Gastroesophageal sphincter (tissue), 4 donors: Measurements from ENCODE around the gene MED25. TPM values are rescaled to one million over a fixed set of nuclear protein-coding genes. Genes with fewer than 3 reads are reported as not detected.

Experiments
- ATAC-seq: fragments of 150-250 bp; one replicate; pipeline ENCODE4 v1.9.1; 2016; ENCODE audit warnings: mild to moderate bottlenecking, moderate library complexity
- H3K27ac ChIP-seq, 4 donors: fragments of 200-600 bp; sonication (generic) in 3 of 4; 1 replicate in 3 of 4; 2 replicates in 1 of 4; pipeline ENCODE4 v1.5.1; 2016 to 2019
- H3K27me3 ChIP-seq: fragments of 200-600 bp; sonication (generic); one replicate; pipeline ENCODE4 v1.5.1; 2019
- H3K36me3 ChIP-seq, 2 donors: fragments of 200-600 bp; sonication (generic); one replicate each; pipeline ENCODE4 v1.5.1; 2019; ENCODE audit warnings: control low read depth in 1 of 2
- H3K4me1 ChIP-seq, 3 donors: fragments of 200-600 bp; sonication (generic); 1 replicate in 2 of 3; 2 replicates in 1 of 3; pipeline ENCODE4 v1.5.1; 2016 to 2019; ENCODE audit warnings: control low read depth in 2 of 3
- H3K4me3 ChIP-seq, 2 donors: fragments of 200-600 bp; sonication (generic); one replicate each; pipeline ENCODE4 v1.5.1; 2019; ENCODE audit warnings: mild to moderate bottlenecking in 1 of 2, moderate library complexity in 1 of 2
- H3K9me3 ChIP-seq, 3 donors: fragments of 200-600 bp; sonication (generic); one replicate each; pipeline ENCODE4 v1.5.1; 2017 to 2019; ENCODE audit warnings: control low read depth in 2 of 3
- CTCF ChIP-seq, 4 experiments: fragments of 200-600 bp in 2 of 4; fragments of 450-650 bp in 2 of 4; sonication (generic) in 1 of 4; IDR thresholded peaks; one replicate each; pipeline ENCODE4 v1.5.1; 2017 to 2019; ENCODE audit warnings: antibody characterized with exemption in 4 of 4, mild to moderate bottlenecking in 2 of 4, moderate library complexity in 2 of 4
- EP300 ChIP-seq: sonication (generic); formaldehyde crosslinking; IDR thresholded peaks from one replicate; pipeline ENCODE4 v1.6.1; 2017; ENCODE audit warnings: antibody characterized with exemption, mild to moderate bottlenecking
- POLR2A ChIP-seq, 2 donors: fragments of 450-650 bp; IDR thresholded peaks; one replicate each; pipeline ENCODE4 v1.6.1; 2017; ENCODE audit warnings: antibody characterized with exemption in 2 of 2, mild to moderate bottlenecking in 2 of 2, moderate library complexity in 1 of 2
- POLR2AphosphoS5 ChIP-seq: sonication (generic); formaldehyde crosslinking; IDR thresholded peaks from one replicate; pipeline ENCODE4 v1.6.1; 2017; ENCODE audit warnings: antibody characterized with exemption
- WGBS, 2 donors: methylation state at CpG; one replicate each; pipeline ENCODE4 v1.1.5; 2018; ENCODE audit warnings: low coverage in 1 of 2; 5-methylcytosine and 5-hydroxymethylcytosine counted together
- total RNA-seq, 4 donors: library from RNA; depleted of rRNA; stranded (reverse); fragments of >200 nt; gene quantifications; one replicate each; pipeline ENCODE4 v1.1.0, GENCODE V29; 2016

MED25 gene
- total RNA-seq, 4 donors from 2014 or later = 26.7 to 36.1 (median 28.7) TPM

GRCh38 chr19:49773663-49774350 lies 44.3 kb upstream of the MED25 start:
- TF ChIP-seq CTCF (IDR thresholded peaks at IDR 0.05) (no peak), POLR2AphosphoS5 (no peak), EP300 (no peak), POLR2A (IDR thresholded peaks at IDR 0.05) (no peak)
- 81 to 88% methylated on average over 4 to 5 of the region's 8 CpGs for WGBS, 2 donors

GRCh38 chr19:49774969-49775368 lies 43.1 kb upstream of the MED25 start:
- peaks cover 0 to 28% of the 10 kb centered on the region in 2 donors for H3K36me3 ChIP-seq
- peaks cover 0 to 29% (median 0%) of the 10 kb centered on the region in 3 donors for H3K4me1 ChIP-seq
- ATAC-seq = no peak
- no peaks in the 10 kb centered on the region for H3K9me3 ChIP-seq
- no peak overlapping the region for H3K27ac ChIP-seq
- no peak overlapping the region for H3K4me3 ChIP-seq
- 94 to 100% methylated on average over 2 to 8 of the region's 8 CpGs for WGBS, 2 donors
- no peaks in the 10 kb centered on the region for H3K27me3 ChIP-seq
- TF ChIP-seq POLR2AphosphoS5 = no peak
- TF ChIP-seq EP300 = no peak
- TF ChIP-seq POLR2A (IDR thresholded peaks at IDR 0.05) = no peak
- no peak for TF ChIP-seq CTCF (IDR thresholded peaks at IDR 0.05)

More at GRCh38 chr19:49773663-49774350, 44.3 kb upstream of the MED25 start:
- no peak for ATAC-seq
- H3K27ac ChIP-seq = no peak overlapping the region
- H3K9me3 ChIP-seq = no peaks in the 10 kb centered on the region
- no peaks in the 10 kb centered on the region for H3K27me3 ChIP-seq
- peaks cover 0 to 28% of the 10 kb centered on the region in 2 donors for H3K36me3 ChIP-seq
- H3K4me1 ChIP-seq = peaks cover 0 to 40% (median 7%) of the 10 kb centered on the region in 3 donors
- H3K4me3 ChIP-seq = no peak overlapping the region

GRCh38 chr19:49775742-49776370 lies 42.2 kb upstream of the MED25 start:
- Histone ChIP-seq H3K36me3 (peaks cover 0 to 31% of the 10 kb centered on the region in 2 donors), H3K9me3 (no peaks in the 10 kb centered on the region), H3K27me3 (no peaks in the 10 kb centered on the region), H3K27ac (no peak overlapping the region), H3K4me1 (peaks cover 0 to 21% (median 0%) of the 10 kb centered on the region in 3 donors), H3K4me3 (no peak overlapping the region)
- WGBS, 2 donors = 86 to 91% methylated on average over 6 to 17 of the region's 20 CpGs
- no peak for ATAC-seq
- TF ChIP-seq CTCF (IDR thresholded peaks at IDR 0.05) (no peak), POLR2AphosphoS5 (no peak), EP300 (no peak), POLR2A (IDR thresholded peaks at IDR 0.05) (no peak)

GRCh38 chr19:49776371-49776764 lies 41.7 kb upstream of the MED25 start:
- TF ChIP-seq POLR2A (IDR thresholded peaks at IDR 0.05) (no peak), POLR2AphosphoS5 (no peak), EP300 (no peak), CTCF (IDR thresholded peaks at IDR 0.05) (no peak)
- Histone ChIP-seq H3K36me3 (peaks cover 0 to 35% of the 10 kb centered on the region in 2 donors), H3K27ac (no peak overlapping the region), H3K4me1 (peaks cover 0 to 19% (median 0%) of the 10 kb centered on the region in 3 donors), H3K27me3 (no peaks in the 10 kb centered on the region), H3K4me3 (no peak overlapping the region), H3K9me3 (no peaks in the 10 kb centered on the region)
- no peak for ATAC-seq
- 40 to 77% methylated on average over 1 to 6 of the region's 6 CpGs for WGBS, 2 donors
